Ovary (tissue), 9 donors: Measurements from ENCODE around the gene GGT7. TPM values are rescaled to one million over a fixed set of nuclear protein-coding genes. Genes with fewer than 3 reads are reported as not detected.

ENCODE experiments used
- DNase-seq, 5 donors: peaks; one replicate each; pipeline ENCODE4 v3.0.0-alpha.2; 2019 to 2020
- H3K27ac ChIP-seq, 2 donors: fragments of 200-600 bp; one replicate each; pipeline versions ENCODE4 v1.5.1 to v1.8.0; 2019 to 2022
- H3K27me3 ChIP-seq: fragments of 200-600 bp; one replicate; pipeline ENCODE4 v1.8.0; 2022
- H3K36me3 ChIP-seq: fragments of 200-600 bp; sonication (generic); one replicate; pipeline ENCODE4 v1.5.1; 2019
- H3K4me1 ChIP-seq: one replicate; pipeline ENCODE4 v1.8.1; 2013; ENCODE audit warnings: mild to moderate bottlenecking, moderate library complexity; ENCODE audit not compliant: insufficient read depth
- H3K4me3 ChIP-seq: fragments of 200-600 bp; sonication (generic); one replicate; pipeline ENCODE4 v1.5.1; 2017
- H3K9me3 ChIP-seq, 2 donors: fragments of 200-600 bp in 1 of 2; sonication (generic) in 1 of 2; one replicate each; pipeline versions ENCODE4 v1.5.1 to v1.8.1; 2013 to 2019; ENCODE audit warnings: mild to moderate bottlenecking in 1 of 2, moderate library complexity in 1 of 2
- EP300 ChIP-seq: sonication (generic); formaldehyde crosslinking; IDR thresholded peaks from one replicate; pipeline ENCODE4 v1.6.1; 2017; ENCODE audit warnings: antibody characterized with exemption
- POLR2A ChIP-seq: fragments of 450-650 bp; IDR thresholded peaks from one replicate; pipeline ENCODE4 v1.6.1; 2017; ENCODE audit warnings: antibody characterized with exemption, mild to moderate bottlenecking, moderate library complexity
- WGBS, 3 donors: extraction: QIAGEN DNeasy Blood & Tissue Kit in 1 of 3; methylation state at CpG; one replicate each; pipeline versions ENCODE4 v1.1.5 to v1.1.7; 2013 to 2017; 5-methylcytosine and 5-hydroxymethylcytosine counted together
- intact Hi-C, 4 donors: fragments of 100-400 bp; cut with DNase I; formaldehyde crosslinking; loops; one replicate each; pipeline versions ENCODE4 v1.11.0 to v1.15.1; 2022 to 2023
- polyA plus RNA-seq, 2 donors: library from polyadenylated mRNA; stranded (reverse); fragments of 200-250 nt in 1 of 2; fragments of 350-450 nt in 1 of 2; fragmentation: Illumina TruSeq in 1 of 2; extraction: RNeasy Lipid Tissue Mini Kit (QIAGEN cat#74804) in 1 of 2; gene quantifications; one replicate each; pipeline ENCODE4 v1.2.3, GENCODE V29; 2013 to 2014
- total RNA-seq, 7 donors: library from RNA; depleted of rRNA in 2 of 7; stranded (reverse); fragments of >200 nt in 2 of 7; fragmentation: NEBNext Ultra II Directional in 3 of 7; extraction: Animal tissue kit (Norgen Biotek cat#: 25700) in 3 of 7; gene quantifications; one replicate each; pipeline versions ENCODE4 v1.1.0 to v1.2.4, GENCODE V29; 2016 to 2023
- TF ChIP-seq, protein P1 (sequence below), 3 donors: fragments of 450-650 bp in 2 of 3; fragments of 200-600 bp in 1 of 3; IDR thresholded peaks; one replicate each; pipeline versions ENCODE4 v1.5.1 to v1.8.0; 2016 to 2022; ENCODE audit warnings: antibody characterized with exemption in 3 of 3, mild to moderate bottlenecking in 1 of 3
- donor health status: DM: no; HTN: no; CAD: no; lungs with moderate emphysema.
- donor health status: DM: no; HTN: no; CAD: no.
- donor health status: Bipolar disorder and iron deficiency.
- donor health status: DM: yes; HTN: yes; CAD: no.
- donor health status: DM: no; HTN: no; CAD: no.
- donor health status: DM: yes; HTN: yes; CAD: no.

GGT7 gene
- total and polyA plus RNA-seq, 9 donors = 4.4 to 30.3 (median 18.8) TPM

- Histone ChIP-seq H3K27ac (no peak overlapping the region), H3K4me1 (no peaks in the 10 kb centered on the region), H3K27me3 (no peaks in the 10 kb centered on the region), H3K4me3 (no peak overlapping the region), H3K9me3 (no peaks in the 10 kb centered on the region), H3K36me3 (no peaks in the 10 kb centered on the region)
- TF ChIP-seq, protein P1, sequence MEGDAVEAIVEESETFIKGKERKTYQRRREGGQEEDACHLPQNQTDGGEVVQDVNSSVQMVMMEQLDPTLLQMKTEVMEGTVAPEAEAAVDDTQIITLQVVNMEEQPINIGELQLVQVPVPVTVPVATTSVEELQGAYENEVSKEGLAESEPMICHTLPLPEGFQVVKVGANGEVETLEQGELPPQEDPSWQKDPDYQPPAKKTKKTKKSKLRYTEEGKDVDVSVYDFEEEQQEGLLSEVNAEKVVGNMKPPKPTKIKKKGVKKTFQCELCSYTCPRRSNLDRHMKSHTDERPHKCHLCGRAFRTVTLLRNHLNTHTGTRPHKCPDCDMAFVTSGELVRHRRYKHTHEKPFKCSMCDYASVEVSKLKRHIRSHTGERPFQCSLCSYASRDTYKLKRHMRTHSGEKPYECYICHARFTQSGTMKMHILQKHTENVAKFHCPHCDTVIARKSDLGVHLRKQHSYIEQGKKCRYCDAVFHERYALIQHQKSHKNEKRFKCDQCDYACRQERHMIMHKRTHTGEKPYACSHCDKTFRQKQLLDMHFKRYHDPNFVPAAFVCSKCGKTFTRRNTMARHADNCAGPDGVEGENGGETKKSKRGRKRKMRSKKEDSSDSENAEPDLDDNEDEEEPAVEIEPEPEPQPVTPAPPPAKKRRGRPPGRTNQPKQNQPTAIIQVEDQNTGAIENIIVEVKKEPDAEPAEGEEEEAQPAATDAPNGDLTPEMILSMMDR (IDR thresholded peaks at IDR 0.05) = no peak
- TF ChIP-seq EP300 (no peak), POLR2A (no peak)
- WGBS, 3 donors = 63 to 80% (median 78%) methylated on average over 1 of the region's 1 CpG
- intact Hi-C loops = no loop called here
- no peak for DNase-seq
These were observed 23.5 kb upstream of the GGT7 start for GRCh38 chr20:34896086-34896621.

DNA sequence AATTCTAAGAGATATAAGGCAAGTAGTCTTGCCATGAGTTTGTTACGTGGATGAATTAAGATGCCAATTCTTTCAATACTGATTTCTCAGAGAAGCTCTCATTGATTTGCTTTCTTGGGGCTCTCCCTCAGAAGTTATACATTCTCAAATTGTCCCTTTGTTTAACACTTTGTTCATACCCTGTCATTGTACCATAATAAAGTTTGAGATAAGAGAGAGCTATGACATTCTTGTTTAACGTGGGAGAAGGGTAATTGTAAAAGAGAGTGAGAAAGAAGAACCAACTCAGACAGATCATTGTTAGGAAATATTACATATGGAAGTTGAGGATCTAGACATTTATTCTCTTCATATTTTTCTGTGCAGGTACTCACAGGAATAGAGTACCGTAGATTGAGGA, 22.8 kb upstream of the GGT7 start:
- no peaks in the 10 kb centered on the region for H3K27me3 ChIP-seq
- H3K27ac ChIP-seq = no peak overlapping the region
- H3K36me3 ChIP-seq = no peaks in the 10 kb centered on the region
- H3K4me1 ChIP-seq = no peaks in the 10 kb centered on the region
- TF ChIP-seq, protein P1 (IDR thresholded peaks at IDR 0.05) = no peak
- TF ChIP-seq EP300 (no peak), POLR2A (no peak)
- intact Hi-C loops = no loop called here
- H3K4me3 ChIP-seq = no peak overlapping the region
- H3K9me3 ChIP-seq = no peaks in the 10 kb centered on the region
- WGBS, 3 donors = 84 to 86% (median 85%) methylated on average over 3 of the region's 3 CpGs
- DNase-seq = no peak

DNA sequence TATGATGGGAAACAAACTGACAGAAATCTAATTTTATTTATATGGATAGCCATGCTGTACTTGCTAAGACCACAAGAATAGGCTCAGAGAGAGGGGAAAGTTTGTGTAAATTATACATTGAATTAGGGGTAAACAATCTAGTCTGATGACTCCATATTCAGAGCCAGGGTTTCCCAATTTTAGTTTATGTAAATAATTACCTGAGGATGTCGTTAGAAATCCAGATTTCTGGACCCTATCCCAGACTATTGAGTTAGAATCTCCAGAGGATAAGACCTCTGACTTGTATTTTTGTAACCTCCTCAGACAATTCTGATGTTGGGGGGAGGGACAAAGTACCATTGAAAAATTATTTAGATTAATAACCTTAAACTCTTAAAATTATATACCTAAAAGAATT, 22.1 kb upstream of the GGT7 start:
- H3K9me3 ChIP-seq = no peaks in the 10 kb centered on the region
- intact Hi-C loops = no loop called here
- no peak overlapping the region for H3K4me3 ChIP-seq
- H3K4me1 ChIP-seq = no peaks in the 10 kb centered on the region
- H3K36me3 ChIP-seq = no peaks in the 10 kb centered on the region
- no peak for DNase-seq
- 12 to 17% (median 15%) methylated on average over 1 of the region's 1 CpG for WGBS, 3 donors
- H3K27me3 ChIP-seq = no peaks in the 10 kb centered on the region
- H3K27ac ChIP-seq = no peak overlapping the region
- TF ChIP-seq POLR2A (no peak), EP300 (no peak)
- TF ChIP-seq, protein P1 (IDR thresholded peaks at IDR 0.05) = no peak

- H3K9me3 ChIP-seq = no peaks in the 10 kb centered on the region
- WGBS, 3 donors = 93 to 98% (median 96%) methylated on average over 2 of the region's 2 CpGs
- no peaks in the 10 kb centered on the region for H3K36me3 ChIP-seq
- DNase-seq = no peak
- H3K27ac ChIP-seq = no peak overlapping the region
- no peaks in the 10 kb centered on the region for H3K27me3 ChIP-seq
- no peak for TF ChIP-seq EP300
- TF ChIP-seq, protein P1 (IDR thresholded peaks at IDR 0.05) = no peak
- no peak overlapping the region for H3K4me3 ChIP-seq
- H3K4me1 ChIP-seq = no peaks in the 10 kb centered on the region
- intact Hi-C loops = no loop called here
These were observed 20.0 kb upstream of the GGT7 start for GRCh38 chr20:34892671-34893070.
